Heart left ventricle (tissue), 13 donors: ENCODE data around the gene TPRN.

Source experiments
- POLR2A ChIP-seq, 2 donors: fragments of 450-650 bp; IDR thresholded peaks; one replicate each; pipeline ENCODE4 v1.6.1; 2017; ENCODE audit warnings: antibody characterized with exemption in 2 of 2, mild to moderate bottlenecking in 2 of 2, moderate library complexity in 2 of 2
- TF ChIP-seq, protein P1 (sequence below), 12 donors: fragments of 200-600 bp; sonication (generic) in 4 of 12; IDR thresholded peaks; one replicate each; pipeline versions ENCODE4 v1.5.0 to v1.8.0; 2018 to 2022; ENCODE audit warnings: antibody characterized with exemption in 12 of 12, mild to moderate bottlenecking in 5 of 12
- donor health status: ischemic (EF 13 %, LVEDD 7.1; RV severe dilation, severe dysfunction).
- donor health status: DM: no; HTN: yes; CAD: no.
- donor health status: DM: no; HTN: no; CAD: no.
- donor health status: ischemic (EF 25% LVEDD 6.9; RV normal size, moderate dysfunction).
- donor health status: ischemic (EF 25% LVEDD 5.7; RV mildly dilated, moderate dysfunction).
- donor health status: ischemic (EF 35%, LVEDD 5.7; RV mildly dilated, moderate dysfunction).
- donor health status: nonischemic (EF 11% LVEDD 7.7; RV severe dilation, severe dysfunction).
- donor health status: DM: yes; HTN: yes; CAD: no.
- donor health status: PGD.
- donor health status: ischemic (EF 29% LVEDD 5.4; RV normal size, mild dysfunction).
- donor health status: nonischemic (EF 23%, LVEDD 6.1; RV moderate dilation, normal function).

DNA sequence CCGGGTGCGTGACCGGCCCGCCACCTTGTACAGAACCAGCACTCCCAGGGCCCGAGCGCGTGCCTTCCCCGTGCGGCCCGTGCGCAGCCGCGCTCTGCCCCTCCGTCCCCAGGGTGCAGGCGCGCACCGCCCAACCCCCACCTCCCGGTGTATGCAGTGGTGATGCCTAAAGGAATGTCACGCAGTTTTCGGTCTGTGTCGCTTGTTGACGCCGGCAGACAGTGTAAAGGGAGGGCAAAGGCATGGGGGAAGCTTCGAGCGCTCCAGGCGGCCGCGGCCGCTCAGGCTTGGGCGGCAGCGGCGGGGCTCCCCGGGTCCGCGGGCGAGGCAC lies 32.0 kb downstream of the TPRN start:
- TF ChIP-seq, protein P1, sequence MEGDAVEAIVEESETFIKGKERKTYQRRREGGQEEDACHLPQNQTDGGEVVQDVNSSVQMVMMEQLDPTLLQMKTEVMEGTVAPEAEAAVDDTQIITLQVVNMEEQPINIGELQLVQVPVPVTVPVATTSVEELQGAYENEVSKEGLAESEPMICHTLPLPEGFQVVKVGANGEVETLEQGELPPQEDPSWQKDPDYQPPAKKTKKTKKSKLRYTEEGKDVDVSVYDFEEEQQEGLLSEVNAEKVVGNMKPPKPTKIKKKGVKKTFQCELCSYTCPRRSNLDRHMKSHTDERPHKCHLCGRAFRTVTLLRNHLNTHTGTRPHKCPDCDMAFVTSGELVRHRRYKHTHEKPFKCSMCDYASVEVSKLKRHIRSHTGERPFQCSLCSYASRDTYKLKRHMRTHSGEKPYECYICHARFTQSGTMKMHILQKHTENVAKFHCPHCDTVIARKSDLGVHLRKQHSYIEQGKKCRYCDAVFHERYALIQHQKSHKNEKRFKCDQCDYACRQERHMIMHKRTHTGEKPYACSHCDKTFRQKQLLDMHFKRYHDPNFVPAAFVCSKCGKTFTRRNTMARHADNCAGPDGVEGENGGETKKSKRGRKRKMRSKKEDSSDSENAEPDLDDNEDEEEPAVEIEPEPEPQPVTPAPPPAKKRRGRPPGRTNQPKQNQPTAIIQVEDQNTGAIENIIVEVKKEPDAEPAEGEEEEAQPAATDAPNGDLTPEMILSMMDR (IDR thresholded peaks at IDR 0.05): no peak
- TF ChIP-seq POLR2A (IDR thresholded peaks at IDR 0.05): no peak
